ENCODE data around the gene LDB1. TPM values are rescaled to one million over a fixed set of nuclear protein-coding genes. Genes with fewer than 3 reads are reported as not detected.

LDB1 gene
- total RNA-seq, 4 donors from 2014 or later, result 15.8 to 42.0 (median 29.2) TPM

DNA sequence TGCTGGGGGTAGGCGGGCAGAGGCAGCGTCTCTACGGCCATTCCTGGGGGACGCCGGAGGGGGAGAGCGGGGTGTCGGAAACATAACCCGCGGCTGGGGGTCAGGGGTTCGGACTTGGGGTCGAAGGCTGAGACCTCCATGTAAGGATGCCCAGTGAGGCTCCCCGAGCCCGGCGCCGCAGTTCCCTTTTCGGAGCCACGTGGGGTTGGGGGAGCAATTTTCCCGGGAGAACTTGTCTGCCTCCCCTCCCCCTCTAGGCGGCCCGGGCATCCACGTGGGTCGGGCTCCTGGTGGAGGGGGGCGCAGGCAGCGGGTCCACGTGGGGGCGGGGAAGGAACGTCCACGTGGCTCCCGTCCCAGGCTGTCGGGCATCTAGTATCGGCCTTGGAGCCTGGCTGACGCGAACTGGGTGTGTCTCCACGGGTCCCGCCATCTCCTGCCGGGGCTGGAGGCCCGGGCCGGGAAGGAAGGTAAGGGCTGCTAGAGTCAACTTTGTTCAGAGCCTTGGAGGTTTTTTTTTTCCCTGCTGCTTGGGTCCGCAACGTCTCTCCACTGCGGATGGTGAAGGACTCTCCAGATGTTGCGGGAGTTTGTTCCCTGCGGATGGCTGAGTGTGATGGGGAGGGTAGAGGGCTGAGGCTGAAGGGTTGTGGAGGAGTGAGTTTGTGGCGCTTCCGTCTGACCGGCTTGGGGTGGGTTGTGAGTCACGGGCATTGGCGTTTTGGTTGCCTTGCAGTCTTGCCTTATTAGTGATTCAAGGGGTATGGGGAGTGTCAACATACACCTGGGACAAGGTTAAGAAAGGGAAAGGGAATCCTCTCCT lies 13.4 kb upstream of the LDB1 start:
- TF ChIP-seq, protein P1, sequence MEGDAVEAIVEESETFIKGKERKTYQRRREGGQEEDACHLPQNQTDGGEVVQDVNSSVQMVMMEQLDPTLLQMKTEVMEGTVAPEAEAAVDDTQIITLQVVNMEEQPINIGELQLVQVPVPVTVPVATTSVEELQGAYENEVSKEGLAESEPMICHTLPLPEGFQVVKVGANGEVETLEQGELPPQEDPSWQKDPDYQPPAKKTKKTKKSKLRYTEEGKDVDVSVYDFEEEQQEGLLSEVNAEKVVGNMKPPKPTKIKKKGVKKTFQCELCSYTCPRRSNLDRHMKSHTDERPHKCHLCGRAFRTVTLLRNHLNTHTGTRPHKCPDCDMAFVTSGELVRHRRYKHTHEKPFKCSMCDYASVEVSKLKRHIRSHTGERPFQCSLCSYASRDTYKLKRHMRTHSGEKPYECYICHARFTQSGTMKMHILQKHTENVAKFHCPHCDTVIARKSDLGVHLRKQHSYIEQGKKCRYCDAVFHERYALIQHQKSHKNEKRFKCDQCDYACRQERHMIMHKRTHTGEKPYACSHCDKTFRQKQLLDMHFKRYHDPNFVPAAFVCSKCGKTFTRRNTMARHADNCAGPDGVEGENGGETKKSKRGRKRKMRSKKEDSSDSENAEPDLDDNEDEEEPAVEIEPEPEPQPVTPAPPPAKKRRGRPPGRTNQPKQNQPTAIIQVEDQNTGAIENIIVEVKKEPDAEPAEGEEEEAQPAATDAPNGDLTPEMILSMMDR (IDR thresholded peaks at IDR 0.05; ENCODE audit: low read depth), result no peak

DNA sequence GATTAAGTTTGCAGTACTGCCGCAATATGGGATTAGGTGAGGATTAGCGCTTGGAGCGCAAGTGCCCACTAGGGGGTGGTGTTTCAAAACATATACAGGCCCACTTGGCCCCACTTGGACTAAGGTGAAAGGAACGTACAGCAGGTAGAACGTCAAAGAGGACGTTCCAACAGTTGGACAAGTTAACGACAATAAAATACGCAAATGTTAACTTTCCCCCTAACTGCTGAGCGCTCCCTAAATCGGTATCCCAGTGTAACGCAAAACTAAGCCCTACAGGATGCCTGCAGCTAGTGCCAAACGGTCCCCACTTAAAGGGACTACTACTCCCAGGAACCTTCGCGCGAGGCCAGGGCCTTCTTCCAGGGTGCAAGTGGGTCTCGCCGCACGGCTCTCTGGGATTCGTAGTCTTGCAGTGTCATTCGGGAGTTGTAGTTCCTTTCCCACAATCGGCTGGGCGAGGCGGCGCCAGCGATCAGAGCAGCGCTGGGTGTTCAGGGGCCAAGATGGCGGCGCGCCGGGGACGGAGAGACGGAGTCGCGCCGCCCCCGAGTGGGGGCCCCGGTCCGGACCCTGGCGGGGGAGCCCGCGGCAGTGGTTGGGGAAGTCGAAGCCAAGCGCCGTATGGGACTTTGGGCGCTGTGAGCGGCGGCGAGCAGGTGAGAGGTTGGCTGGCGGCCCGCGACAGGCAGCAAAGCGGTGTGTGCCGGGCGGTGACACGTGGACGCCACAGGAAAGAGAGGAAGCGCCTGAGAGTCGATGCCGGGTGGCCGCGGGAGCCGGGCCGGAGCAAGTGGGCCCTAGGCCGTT lies 12.6 kb upstream of the LDB1 start, which contains the start of gene PPRC1:
TSS of gene PPRC1 (plus strand) at position 478 of the 810 bp plus-strand sequence. CDS start at position 507, 29 bp downstream.
- TF ChIP-seq, protein P1 (IDR thresholded peaks at IDR 0.05; ENCODE audit: low read depth), result no peak

DNA sequence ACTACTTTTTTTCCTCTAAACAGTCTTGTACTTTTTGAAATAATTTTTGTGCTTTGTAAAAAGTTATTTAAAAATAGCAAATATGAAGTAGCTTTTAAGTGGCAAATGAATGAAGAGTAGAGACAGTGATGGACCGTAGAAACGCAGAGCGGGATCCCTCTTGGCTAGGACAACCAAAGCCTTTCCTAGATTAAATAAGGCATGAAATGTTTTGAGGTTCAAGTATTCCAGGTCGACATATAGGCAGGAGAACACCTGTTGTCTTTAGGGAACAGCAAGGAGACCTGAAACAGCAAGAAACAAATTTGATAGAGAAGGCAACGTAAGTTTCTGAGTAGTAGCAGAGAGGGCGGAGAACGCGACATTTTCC lies 12.0 kb upstream of the LDB1 start:
- TF ChIP-seq, protein P1 (IDR thresholded peaks at IDR 0.05; ENCODE audit: low read depth), result no peak

DNA sequence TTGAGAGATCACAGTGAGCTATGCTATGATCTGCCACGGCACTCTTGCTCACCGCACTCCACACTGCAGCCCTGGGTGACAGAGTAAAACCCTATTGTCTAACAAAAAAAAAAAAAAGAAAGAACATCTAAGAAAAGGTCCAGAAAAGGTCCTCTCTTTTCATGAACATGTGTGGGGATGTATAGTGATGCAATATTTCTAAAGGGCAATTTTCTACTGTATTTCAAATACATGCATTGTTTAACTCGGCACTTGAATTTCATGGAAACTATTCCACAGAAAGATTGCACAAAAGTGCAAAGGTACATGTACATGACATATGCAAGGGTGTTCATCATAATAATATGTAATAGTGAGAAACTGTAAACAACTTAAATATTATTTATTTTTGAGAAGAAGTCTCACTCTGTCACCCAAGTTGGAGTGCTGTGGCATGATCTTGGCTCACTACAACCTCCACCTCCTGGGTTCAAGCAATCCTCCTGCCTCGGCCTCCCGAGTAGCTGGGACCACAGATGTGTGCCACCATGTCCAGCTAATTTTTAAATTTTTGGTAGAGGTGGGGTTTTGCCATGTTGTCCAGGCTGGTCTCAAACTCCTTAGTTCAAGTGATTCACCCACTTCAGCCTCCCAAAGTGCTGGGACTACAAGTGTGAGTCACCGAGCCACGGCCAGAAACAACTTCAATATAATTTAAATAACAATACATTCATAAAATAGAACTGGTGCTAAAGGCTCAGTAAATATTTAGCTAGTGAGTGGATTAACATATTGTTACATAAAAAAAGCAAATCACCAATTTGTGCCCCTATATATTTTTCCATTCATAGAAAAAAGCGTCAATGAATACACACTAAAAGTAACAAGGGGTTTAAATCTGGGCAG lies 11.4 kb upstream of the LDB1 start:
- TF ChIP-seq, protein P1 (IDR thresholded peaks at IDR 0.05; ENCODE audit: low read depth), result no peak

DNA sequence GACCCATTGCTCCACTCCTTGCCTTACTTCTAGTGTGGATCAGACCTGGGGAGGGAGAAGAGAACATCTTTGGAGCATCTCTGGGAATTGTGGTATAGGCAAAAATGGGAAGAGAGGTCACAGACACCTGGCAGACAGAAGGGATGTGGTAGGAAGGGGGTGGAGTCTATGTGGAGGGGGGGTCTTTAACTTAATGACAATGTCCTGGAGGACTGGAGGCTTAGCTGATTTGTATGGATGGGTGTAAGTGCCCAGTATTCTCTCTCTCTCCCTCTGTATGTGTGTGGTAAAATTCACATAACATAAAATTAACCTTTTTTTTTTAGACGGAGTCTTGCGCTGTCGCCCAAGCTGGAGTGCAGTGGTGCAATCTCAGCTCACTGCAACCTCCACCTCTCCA lies 3.1 kb upstream of the LDB1 start:
- TF ChIP-seq, protein P1 (IDR thresholded peaks at IDR 0.05; ENCODE audit: low read depth), result no peak

DNA sequence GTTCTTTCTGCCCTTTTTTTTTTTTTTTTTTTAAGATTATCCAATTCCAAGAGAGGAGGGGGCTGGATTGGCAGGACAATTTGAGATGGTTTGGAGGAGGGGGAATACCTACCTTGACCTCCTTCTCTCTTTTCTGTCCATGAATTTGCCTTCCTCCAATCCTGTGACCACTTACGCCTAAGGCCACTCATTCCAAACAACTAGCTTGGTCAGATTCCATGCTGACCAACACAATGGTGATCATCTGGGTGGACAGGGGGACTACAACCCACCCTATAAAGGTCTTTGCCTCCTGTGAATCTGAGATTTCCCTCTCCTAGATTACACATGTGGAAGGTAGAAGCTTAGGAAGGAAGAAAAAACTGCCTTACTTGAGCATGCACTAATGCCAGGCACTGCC lies 2.3 kb upstream of the LDB1 start:
- TF ChIP-seq, protein P1 (IDR thresholded peaks at IDR 0.05; ENCODE audit: low read depth), result no peak
